ENCODE data around the gene ITGAX.
"Not testable (repeated sequence)": the region's sequence is repeated elsewhere in the genome, so short reads cannot be mapped to it uniquely, and the experiment has no call there.

Gene ITGAX

GRCh38 chr16:31331141-31331764 lies 23.7 kb upstream of the ITGAX start:
- H3K4me3 ChIP-seq (ENCODE audit: low read depth in 1 of 2, low read length in 2 of 2) = no peak overlapping the region
- H3K27me3 ChIP-seq (ENCODE audit: control insufficient read depth in 1 of 2, insufficient read depth in 2 of 2, low read length in 2 of 2) = peaks cover 11 to 38% of the 10 kb centered on the region in 2 donors
- no peak overlapping the region for H3K27ac ChIP-seq (ENCODE audit: low read depth, low read length)
- H3K4me1 ChIP-seq (ENCODE audit: insufficient read depth, low read length) = no peaks in the 10 kb centered on the region
- H3K9ac ChIP-seq (ENCODE audit: low read length) = no peak overlapping the region
- H3K9me3 ChIP-seq (ENCODE audit: low read length) = no peaks in the 10 kb centered on the region
- H3K36me3 ChIP-seq (ENCODE audit: insufficient read depth, low read length) = no peaks in the 10 kb centered on the region

- Histone ChIP-seq H3K36me3 (ENCODE audit: insufficient read depth, low read length) (no peaks in the 10 kb centered on the region), H3K9me3 (ENCODE audit: low read length) (no peaks in the 10 kb centered on the region), H3K9ac (ENCODE audit: low read length) (no peak overlapping the region), H3K4me1 (ENCODE audit: insufficient read depth, low read length) (no peaks in the 10 kb centered on the region), H3K27ac (ENCODE audit: low read depth, low read length) (no peak overlapping the region), H3K4me3 (ENCODE audit: low read depth in 1 of 2, low read length in 2 of 2) (no peak overlapping the region), H3K27me3 (ENCODE audit: control insufficient read depth in 1 of 2, insufficient read depth in 2 of 2, low read length in 2 of 2) (peaks cover 11 to 38% of the 10 kb centered on the region in 2 donors)
Measured at GRCh38 chr16:31331807-31332301, 23.1 kb upstream of the ITGAX start.

DNA sequence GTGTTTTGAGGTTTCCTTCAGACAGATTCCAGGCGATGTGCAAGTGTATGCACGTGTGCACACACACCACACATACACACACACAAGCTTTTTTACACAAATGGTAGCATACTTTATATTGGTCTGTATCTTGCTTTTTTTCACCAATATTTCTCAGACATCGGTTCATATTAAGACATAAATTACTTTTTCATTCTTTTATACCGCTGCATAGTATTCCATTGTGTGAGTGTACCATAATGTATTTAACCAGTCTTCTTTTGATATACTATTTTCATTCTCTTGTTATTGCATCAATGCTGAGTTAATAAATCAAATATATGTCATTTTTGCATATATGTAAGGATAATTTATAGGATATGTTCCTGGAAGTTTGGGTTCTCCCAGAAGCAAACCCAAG lies 22.4 kb upstream of the ITGAX start:
- Histone ChIP-seq H3K9ac (ENCODE audit: low read length) (no peak overlapping the region), H3K4me3 (ENCODE audit: low read depth in 1 of 2, low read length in 2 of 2) (no peak overlapping the region), H3K27me3 (ENCODE audit: control insufficient read depth in 1 of 2, insufficient read depth in 2 of 2, low read length in 2 of 2) (peaks cover 11 to 38% of the 10 kb centered on the region in 2 donors), H3K4me1 (ENCODE audit: insufficient read depth, low read length) (no peaks in the 10 kb centered on the region), H3K9me3 (ENCODE audit: low read length) (no peaks in the 10 kb centered on the region), H3K27ac (ENCODE audit: low read depth, low read length) (no peak overlapping the region), H3K36me3 (ENCODE audit: insufficient read depth, low read length) (no peaks in the 10 kb centered on the region)

GRCh38 chr16:31333686-31334649 lies 21.0 kb upstream of the ITGAX start:
- no peaks in the 10 kb centered on the region for H3K4me1 ChIP-seq (ENCODE audit: insufficient read depth, low read length)
- H3K27me3 ChIP-seq (ENCODE audit: control insufficient read depth in 1 of 2, insufficient read depth in 2 of 2, low read length in 2 of 2) = peaks cover 11 to 34% of the 10 kb centered on the region in 2 donors

DNA sequence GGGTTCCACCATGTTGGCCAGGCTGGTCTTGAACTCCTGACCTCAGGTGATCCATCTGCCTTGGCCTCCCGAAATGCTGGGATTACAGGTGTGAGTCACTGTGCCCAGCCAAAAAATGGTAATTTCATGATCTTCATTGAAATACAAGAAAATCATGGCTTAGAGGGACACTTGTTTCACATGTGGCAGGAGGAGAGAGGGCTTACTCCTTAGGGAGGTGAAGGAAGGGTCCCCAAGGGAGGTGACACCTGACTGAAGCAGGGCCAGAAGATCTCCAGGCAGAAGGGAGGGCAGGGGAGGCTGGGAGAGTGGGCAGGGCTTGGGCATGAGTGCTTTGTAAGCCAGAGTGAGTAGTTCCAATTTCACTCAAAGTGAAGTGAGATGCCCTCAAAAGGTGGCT lies 20.0 kb upstream of the ITGAX start:
- no peaks in the 10 kb centered on the region for H3K9me3 ChIP-seq (ENCODE audit: low read length)
- no peaks in the 10 kb centered on the region for H3K4me1 ChIP-seq (ENCODE audit: insufficient read depth, low read length)
- H3K36me3 ChIP-seq (ENCODE audit: insufficient read depth, low read length) = no peaks in the 10 kb centered on the region
- H3K9ac ChIP-seq (ENCODE audit: low read length) = no peak overlapping the region
- no peak overlapping the region for H3K4me3 ChIP-seq (ENCODE audit: low read depth in 1 of 2, low read length in 2 of 2)
- H3K27ac ChIP-seq (ENCODE audit: low read depth, low read length) = no peak overlapping the region
- H3K27me3 ChIP-seq (ENCODE audit: control insufficient read depth in 1 of 2, insufficient read depth in 2 of 2, low read length in 2 of 2) = peaks cover 11 to 24% of the 10 kb centered on the region in 2 donors

More at GRCh38 chr16:31333686-31334649, 21.0 kb upstream of the ITGAX start:
- Histone ChIP-seq H3K27ac (ENCODE audit: low read depth, low read length) (no peak overlapping the region), H3K36me3 (ENCODE audit: insufficient read depth, low read length) (no peaks in the 10 kb centered on the region), H3K9me3 (ENCODE audit: low read length) (no peaks in the 10 kb centered on the region), H3K9ac (ENCODE audit: low read length) (no peak overlapping the region), H3K4me3 (ENCODE audit: low read depth in 1 of 2, low read length in 2 of 2) (no peak overlapping the region)

DNA sequence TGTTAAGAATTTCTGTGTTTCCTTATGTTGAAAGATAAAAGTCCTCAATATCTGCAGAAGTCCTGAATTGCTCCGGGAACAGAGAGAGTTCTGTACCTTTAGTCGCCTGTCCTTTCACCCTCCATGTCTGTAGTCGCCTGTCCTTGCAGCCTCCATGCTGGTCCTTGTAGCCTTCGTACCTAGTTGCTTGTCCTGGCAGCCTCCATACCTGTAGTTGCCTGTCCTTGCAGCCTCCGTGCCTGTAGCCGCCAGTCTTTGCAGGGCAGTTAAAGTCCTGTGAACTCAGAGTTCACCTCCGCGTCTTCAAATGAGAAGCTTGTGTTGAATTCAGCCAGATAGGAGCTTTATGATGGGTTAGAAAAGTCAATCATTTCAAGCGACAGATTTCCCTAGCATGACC lies 19.5 kb upstream of the ITGAX start:
- no peaks in the 10 kb centered on the region for H3K9me3 ChIP-seq (ENCODE audit: low read length)
- H3K27ac ChIP-seq (ENCODE audit: low read depth, low read length) = no peak overlapping the region
- H3K4me3 ChIP-seq (ENCODE audit: low read depth in 1 of 2, low read length in 2 of 2) = no peak overlapping the region
- no peaks in the 10 kb centered on the region for H3K36me3 ChIP-seq (ENCODE audit: insufficient read depth, low read length)
- H3K9ac ChIP-seq (ENCODE audit: low read length) = no peak overlapping the region
- H3K4me1 ChIP-seq (ENCODE audit: insufficient read depth, low read length) = no peaks in the 10 kb centered on the region
- peaks cover 10 to 19% of the 10 kb centered on the region in 2 donors for H3K27me3 ChIP-seq (ENCODE audit: control insufficient read depth in 1 of 2, insufficient read depth in 2 of 2, low read length in 2 of 2)

- H3K9me3 ChIP-seq (ENCODE audit: low read length); H3K27me3 ChIP-seq (ENCODE audit: control insufficient read depth in 1 of 2, insufficient read depth in 2 of 2, low read length in 2 of 2); H3K27ac ChIP-seq (ENCODE audit: low read depth, low read length); H3K4me3 ChIP-seq (ENCODE audit: low read depth in 1 of 2, low read length in 2 of 2); H3K4me1 ChIP-seq (ENCODE audit: insufficient read depth, low read length); H3K36me3 ChIP-seq (ENCODE audit: insufficient read depth, low read length); H3K9ac ChIP-seq (ENCODE audit: low read length): not testable (repeated sequence)
Measured at GRCh38 chr16:31338166-31338685, 16.8 kb upstream of the ITGAX start.

GRCh38 chr16:31344712-31345111 lies 10.3 kb upstream of the ITGAX start:
- no peaks in the 10 kb centered on the region for H3K36me3 ChIP-seq (ENCODE audit: insufficient read depth, low read length)
- no peak overlapping the region for H3K27ac ChIP-seq (ENCODE audit: low read depth, low read length)
- H3K9ac ChIP-seq (ENCODE audit: low read length) = no peak overlapping the region
- no peaks in the 10 kb centered on the region for H3K9me3 ChIP-seq (ENCODE audit: low read length)
- no peaks in the 10 kb centered on the region for H3K4me1 ChIP-seq (ENCODE audit: insufficient read depth, low read length)
- no peaks in the 10 kb centered on the region for H3K27me3 ChIP-seq (ENCODE audit: control insufficient read depth in 1 of 2, insufficient read depth in 2 of 2, low read length in 2 of 2)
- no peak overlapping the region for H3K4me3 ChIP-seq (ENCODE audit: low read depth in 1 of 2, low read length in 2 of 2)

- Histone ChIP-seq H3K27me3 (ENCODE audit: control insufficient read depth in 1 of 2, insufficient read depth in 2 of 2, low read length in 2 of 2) (no peaks in the 10 kb centered on the region), H3K4me3 (ENCODE audit: low read depth in 1 of 2, low read length in 2 of 2) (no peak overlapping the region), H3K4me1 (ENCODE audit: insufficient read depth, low read length) (no peaks in the 10 kb centered on the region), H3K36me3 (ENCODE audit: insufficient read depth, low read length) (no peaks in the 10 kb centered on the region), H3K27ac (ENCODE audit: low read depth, low read length) (no peak overlapping the region), H3K9ac (ENCODE audit: low read length) (no peak overlapping the region), H3K9me3 (ENCODE audit: low read length) (no peaks in the 10 kb centered on the region)
Measured at GRCh38 chr16:31347445-31347844, 7.5 kb upstream of the ITGAX start.

- Histone ChIP-seq H3K9ac (ENCODE audit: low read length) (no peak overlapping the region), H3K36me3 (ENCODE audit: insufficient read depth, low read length) (no peaks in the 10 kb centered on the region), H3K9me3 (ENCODE audit: low read length) (no peaks in the 10 kb centered on the region), H3K4me3 (ENCODE audit: low read depth in 1 of 2, low read length in 2 of 2) (no peak overlapping the region), H3K27ac (ENCODE audit: low read depth, low read length) (no peak overlapping the region), H3K27me3 (ENCODE audit: control insufficient read depth in 1 of 2, insufficient read depth in 2 of 2, low read length in 2 of 2) (no peaks in the 10 kb centered on the region), H3K4me1 (ENCODE audit: insufficient read depth, low read length) (no peaks in the 10 kb centered on the region)
Measured at GRCh38 chr16:31348579-31348978, 6.4 kb upstream of the ITGAX start.

GRCh38 chr16:31350275-31351005 lies 4.5 kb upstream of the ITGAX start:
- Histone ChIP-seq H3K4me3 (ENCODE audit: low read depth in 1 of 2, low read length in 2 of 2) (no peak overlapping the region), H3K9ac (ENCODE audit: low read length) (no peak overlapping the region), H3K9me3 (ENCODE audit: low read length) (no peaks in the 10 kb centered on the region), H3K27ac (ENCODE audit: low read depth, low read length) (no peak overlapping the region), H3K27me3 (ENCODE audit: control insufficient read depth in 1 of 2, insufficient read depth in 2 of 2, low read length in 2 of 2) (no peaks in the 10 kb centered on the region), H3K36me3 (ENCODE audit: insufficient read depth, low read length) (no peaks in the 10 kb centered on the region), H3K4me1 (ENCODE audit: insufficient read depth, low read length) (no peaks in the 10 kb centered on the region)
